HG03460 (cell line): ENCODE measurements around the gene ZNF497.

Experiments
- ATAC-seq: cut with Tn5 transposase; IDR thresholded peaks from one replicate; pipeline ENCODE4 v1.9.1; 2021; ENCODE audit not compliant: unreplicated experiment

Gene ZNF497

DNA sequence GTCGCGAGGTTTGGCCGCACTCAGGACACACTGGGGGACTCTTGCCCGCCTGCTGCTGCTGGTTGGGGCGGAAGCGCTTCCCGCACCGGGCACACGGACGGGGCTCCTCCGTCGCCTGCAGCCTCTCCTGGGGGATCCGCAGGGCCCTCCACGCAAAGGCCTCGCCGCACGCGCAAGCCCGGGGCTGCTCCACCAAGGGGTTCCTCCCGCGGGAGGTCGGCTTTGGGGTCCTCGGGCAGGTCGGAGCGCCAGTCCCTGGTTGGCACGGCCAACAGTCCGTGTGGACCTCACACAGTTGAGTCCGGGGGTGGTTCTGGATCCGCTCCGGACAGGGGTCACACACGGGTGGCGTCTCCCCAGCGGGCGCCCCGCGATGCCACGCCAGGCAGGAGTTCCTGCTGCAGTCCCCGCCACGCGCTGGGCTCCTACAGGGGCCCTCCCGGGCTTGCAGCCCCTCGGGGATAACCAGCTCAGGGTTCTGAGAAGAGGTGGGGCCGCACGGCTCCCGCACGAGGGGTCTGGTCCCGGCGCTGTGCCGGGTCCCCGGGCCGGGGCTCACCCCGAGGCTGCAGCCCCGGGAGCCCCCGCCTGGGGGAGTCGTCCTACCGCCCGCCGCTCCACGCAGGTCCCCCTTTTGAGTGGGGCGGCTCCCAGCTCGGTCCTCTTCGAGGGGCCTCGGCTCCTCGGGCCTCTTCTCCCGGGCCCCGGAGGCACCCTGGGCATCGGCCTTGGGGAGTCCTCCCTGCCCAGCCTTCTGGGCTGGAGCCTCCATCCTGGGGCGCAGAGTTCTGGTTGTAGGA, 6.2 kb upstream of the ZNF497 start:
- no peak for ATAC-seq

DNA sequence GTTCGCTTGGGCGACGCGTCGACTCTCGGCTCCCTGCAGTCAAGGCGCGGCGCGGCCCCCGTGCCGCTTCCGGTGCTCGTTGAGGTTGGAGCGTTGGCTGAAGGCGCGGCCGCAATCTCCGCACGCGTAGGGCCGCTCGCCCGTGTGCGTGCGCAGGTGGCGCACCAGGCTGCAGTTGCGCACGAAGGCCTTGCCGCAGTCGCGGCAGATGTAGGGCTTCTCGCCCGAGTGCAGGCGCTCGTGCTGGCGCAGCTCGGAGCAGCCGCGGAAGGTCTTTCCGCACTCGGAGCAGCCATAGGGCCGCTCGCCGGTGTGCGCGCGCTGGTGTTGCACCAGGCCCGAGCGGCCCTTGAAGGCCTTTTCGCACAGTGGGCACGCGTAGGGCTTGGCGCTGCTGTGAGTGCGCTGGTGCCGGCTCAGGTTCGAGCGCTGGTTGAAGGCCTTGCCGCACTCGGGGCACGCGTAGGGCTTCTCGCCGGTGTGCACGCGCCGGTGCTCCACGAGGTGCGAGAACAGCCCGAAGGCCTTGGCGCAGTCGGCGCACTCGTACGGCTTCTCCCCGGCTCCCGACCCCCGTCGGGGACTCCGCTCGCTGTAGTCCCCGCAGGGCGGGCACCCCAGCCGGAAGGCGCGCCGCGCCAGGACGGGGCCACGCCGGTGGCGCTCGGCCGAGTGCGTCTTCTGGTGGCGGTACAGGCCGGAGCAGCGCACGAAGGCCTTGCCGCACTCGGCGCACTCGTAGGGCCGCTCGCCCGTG, 5.3 kb upstream of the ZNF497 start:
- ATAC-seq: no peak

DNA sequence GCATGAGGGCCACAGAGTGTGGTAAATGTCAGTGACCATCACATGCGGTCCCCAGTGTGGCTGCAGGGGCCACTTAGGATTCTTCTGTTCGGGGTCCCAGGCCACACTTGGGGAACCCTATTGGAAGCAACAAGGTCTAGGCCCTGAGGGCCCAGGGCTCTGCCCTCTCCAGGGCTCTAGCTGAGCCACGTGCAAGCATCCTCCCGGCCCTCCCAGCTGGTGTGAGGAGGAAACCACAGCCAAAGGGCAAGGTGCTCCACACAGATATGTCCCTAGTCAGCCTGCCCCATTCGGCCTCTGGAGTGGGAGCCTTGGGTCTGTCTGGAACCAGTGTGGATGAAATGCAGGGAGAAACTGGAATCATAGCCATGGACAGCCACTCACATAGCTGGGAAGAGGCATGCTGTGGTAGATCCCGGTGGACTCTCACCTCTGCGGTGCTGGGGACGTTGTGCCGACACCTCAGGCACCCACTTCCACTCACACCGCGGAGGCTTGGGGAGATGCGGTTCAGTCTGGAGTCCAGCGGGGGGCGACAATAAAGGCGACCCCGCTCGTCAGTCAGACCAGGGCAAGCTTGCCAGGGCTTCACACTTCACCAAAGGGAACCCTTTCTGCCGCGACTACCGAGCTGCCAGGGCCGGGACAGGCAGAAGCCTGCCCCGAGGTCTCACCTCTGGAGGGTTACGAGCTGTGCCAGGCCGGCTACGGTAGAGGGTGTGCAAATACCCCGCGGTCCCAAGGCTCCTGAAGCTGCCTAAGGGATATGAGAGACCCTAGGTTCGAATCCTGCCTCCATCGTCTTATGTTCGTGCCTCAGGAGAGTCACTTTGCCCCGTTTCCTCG, 4.3 kb upstream of the ZNF497 start:
- ATAC-seq: no peak

GRCh38 chr19:58364146-58364545, 1.6 kb upstream of the ZNF497 start:
- ATAC-seq: no peak

DNA sequence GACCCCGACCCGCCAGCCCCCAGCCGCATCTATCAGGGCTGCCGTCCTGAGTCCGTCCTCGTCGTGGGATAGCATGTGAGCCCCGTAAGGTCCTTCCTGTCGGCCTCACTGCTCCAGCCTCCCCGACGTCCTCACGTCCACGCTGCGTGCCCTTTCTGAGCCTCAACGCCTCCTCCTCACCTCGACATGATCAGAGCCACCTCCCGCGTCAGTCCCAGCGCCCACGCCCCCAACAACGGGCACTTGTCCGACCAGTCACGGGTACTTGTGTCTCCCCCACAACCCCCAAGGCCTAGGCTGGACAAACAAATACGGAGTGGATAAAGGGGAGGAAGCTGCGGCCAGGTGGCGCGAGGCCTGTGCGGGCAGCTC, 665 bp downstream of the ZNF497 start:
- peak; percentile 27 for ATAC-seq

DNA sequence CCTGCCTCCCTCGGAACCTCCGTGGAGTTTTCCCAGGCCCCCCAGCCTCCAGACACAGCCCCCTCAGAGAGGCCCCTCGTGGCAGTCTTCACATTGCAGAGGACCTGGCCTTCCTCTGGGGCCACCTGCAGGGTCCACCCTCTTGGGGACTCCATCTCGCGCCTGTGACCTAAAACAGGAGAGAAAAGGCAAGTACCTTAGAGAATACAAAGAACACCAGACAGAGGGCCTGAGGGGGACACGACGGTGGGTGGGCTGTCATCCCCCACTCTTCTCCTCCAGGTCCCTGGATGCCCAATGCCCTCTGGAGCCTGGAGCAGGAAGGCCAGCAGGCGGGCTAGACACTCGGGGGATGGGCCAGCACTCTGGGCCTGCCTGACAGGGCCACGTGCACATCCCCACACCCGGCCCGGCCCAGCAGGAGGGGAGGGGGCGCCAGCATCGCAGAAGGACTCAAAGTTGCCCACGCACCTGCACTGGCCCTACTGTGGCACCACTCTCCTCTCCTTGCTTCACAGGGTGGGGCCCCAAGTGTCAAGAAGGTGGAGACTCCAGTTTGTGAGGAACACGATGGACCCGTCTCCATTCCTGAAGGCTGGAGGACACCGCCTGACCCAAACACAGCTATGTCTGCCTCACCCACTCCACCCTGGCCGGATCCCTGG, 4.9 kb downstream of the ZNF497 start:
- ATAC-seq: no peak

DNA sequence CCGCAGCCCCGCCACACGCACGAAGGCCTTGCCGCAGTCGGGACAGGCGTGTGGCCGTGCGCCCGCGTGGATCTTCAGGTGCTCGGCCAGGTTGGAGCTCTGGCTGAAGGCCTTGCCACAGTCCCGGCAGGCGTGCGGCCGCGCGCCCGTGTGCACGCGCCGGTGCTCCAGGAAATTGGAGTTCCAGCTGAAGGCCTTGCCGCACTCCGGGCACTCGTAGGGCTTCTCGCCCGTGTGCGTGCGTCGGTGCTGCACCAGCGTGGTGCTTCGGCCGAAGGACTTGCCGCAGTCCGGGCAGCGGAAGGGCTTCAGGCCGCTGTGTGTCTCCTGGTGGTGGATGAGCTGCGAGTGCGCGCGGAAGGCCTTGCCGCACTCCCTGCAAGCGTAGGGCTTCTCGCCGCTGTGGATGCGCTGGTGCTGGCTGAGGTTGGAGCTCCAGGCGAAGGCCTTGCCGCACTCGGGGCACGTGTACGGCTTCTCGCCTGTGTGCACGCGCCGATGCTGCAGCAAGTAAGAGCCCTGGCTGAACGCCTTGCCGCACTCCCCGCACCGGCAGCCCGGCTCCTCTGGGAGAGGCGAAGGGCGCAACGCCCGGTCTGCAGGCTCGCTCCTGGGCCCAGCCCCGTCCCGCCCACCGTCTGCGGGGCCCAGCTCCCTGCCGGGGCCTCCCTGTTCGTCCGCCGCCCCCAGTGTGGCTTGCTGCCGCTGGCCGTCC, 5.6 kb downstream of the ZNF497 start:
- ATAC-seq: no peak

DNA sequence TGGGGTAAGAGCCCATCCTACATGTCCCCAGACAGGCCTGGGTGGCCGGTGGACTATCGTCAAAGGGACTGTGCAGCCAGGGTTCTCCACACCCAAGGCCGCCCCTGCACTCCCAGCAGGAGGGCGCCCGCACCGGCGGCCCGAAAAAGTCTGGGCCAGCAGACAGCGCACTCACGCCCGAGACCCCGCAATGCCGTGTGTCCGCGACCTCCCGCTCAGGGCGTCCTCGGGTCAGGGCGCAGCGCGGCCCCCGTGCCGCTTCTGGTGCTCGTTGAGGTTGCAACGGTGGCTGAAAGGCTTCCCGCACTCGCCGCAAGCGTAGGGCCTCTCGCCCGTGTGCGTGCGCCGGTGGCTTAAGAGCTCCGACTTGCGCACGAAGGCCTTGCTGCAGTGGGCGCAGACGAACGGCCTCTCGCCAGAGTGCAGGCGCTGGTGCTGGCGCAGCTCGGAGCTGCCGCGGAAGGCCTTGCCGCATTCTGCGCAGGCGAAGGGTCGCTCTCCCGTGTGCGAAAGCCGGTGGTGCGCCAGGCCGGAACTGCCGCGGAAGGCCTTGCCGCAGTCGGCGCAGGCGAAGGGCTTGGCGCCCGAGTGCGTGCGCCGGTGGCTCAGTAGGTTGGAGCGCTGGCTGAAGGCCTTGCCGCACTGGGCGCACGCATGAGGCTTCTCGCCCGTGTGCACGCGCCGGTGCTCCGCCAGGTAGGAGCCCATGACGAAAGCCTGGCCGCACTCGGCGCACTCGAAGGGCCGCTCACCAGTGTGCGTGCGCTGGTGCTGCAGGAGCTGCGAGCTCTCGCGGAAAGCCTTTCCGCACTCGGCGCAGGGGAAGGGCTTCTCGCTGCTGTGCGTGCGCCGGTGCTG, 6.4 kb downstream of the ZNF497 start:
- ATAC-seq: no peak

- ATAC-seq: no peak
These were observed 7.2 kb downstream of the ZNF497 start for GRCh38 chr19:58355215-58355796.

DNA sequence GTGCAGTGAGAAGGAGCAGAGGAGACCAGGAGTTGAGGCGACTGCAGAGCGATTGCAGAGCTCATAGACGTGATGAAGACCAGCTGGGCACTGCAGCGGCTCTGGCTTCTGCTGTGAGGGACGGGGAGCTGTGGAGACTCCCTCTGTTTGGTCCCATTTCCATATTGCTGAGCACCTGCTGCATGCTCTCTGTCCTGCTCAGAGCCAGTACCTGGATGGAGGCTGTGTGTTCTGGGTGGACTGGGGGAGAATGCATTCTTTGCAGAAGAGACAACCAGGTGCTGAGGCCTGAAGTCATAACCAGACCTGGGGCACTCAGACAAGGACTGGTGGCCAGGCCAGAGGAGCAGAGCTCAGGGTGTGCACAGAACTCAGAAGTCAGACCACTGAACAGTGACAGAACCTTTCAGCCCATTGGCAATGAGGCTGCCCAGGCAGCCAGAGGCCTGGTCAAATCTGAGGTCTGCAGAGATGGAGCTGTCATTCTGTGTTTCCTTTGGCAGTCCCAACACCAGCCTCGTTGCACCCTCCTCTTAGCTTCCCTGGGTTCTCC, 8.0 kb downstream of the ZNF497 start:
- no peak for ATAC-seq

DNA sequence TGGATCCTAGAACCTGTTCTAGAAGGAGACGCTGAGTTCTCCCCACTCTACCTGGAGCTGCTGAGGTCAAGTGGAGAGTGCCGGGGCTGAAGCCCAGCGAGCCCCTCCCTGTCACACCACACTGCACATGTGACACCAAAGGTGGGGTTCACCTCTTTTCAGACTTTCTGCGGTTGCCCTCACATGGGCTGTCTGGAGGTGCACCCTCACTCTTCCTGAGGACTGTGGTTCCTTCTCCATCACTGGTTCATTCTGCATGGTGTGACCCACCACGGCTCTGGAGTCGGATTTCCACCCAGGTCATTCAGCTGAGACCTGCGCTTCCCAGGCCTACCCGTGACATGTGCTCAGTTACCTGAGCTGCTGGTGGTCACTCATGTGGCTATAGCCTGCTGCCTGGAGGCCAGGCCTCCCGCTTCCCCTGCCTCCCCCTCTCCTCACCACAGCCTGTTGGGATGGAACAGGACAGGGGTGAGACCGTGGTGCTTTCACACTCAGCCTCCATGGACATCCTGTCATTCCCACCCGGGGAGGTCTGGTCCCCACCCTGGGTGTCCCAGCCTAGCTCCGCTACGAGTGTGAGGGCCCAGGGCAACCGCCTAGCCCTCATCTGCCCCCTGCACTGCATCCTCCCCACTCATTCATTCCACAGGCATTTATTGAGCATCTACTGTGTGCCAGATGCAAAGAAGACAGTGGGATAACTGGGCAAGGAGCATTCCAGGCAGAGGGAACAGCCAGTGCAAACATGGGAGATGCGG, 8.7 kb downstream of the ZNF497 start:
- no peak for ATAC-seq

DNA sequence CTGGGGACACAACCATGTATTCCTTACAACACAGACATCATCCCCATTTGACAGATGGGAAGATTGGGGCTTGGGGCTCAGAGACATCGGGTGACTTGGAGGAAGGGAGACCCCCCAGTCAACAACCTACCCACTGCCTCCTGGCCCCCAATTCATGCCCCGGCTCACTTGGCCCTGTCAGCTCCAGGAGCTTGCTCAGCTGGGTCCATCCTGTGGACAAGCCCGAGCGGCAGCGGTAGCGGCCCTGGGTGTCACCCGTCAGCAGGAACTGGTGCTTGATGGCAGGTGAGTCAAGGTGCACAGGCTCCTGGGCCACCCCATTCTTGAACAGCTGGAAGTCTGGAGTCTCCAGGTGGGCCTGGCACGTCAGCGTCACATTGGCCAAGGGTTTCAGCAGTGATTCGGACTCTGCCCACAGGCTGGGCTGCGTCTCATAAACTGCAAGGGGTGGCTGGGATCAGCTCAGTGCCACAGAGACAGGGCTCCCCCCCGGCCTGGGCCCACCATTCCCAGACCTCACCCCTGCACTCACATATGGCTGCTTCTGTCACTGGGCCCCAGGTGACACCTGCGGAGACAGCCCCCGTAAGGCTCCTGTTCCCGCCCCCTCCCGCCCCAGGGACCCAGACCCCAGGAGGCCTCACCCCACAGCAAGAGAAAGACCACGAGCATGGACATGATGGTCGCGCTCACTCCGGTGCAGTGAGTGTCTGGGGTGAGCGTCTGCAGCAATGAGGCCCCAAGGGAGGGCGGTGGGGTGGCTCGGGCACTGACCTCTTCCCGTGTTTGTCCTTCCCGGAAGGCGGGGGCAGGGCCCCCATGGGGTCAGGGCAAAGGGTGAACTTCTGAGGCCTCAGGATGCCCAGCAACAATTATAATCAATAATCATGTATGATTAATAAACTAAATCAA, 9.5 kb downstream of the ZNF497 start, which contains the start of gene A1BG:
A1BG (minus strand) TSS at position 733 of the 912 bp plus-strand sequence; CDS start at position 678, 55 bp downstream.
- no peak for ATAC-seq

GRCh38 chr19:58351990-58352755, 10.4 kb downstream of the ZNF497 start:
- no peak for ATAC-seq

DNA sequence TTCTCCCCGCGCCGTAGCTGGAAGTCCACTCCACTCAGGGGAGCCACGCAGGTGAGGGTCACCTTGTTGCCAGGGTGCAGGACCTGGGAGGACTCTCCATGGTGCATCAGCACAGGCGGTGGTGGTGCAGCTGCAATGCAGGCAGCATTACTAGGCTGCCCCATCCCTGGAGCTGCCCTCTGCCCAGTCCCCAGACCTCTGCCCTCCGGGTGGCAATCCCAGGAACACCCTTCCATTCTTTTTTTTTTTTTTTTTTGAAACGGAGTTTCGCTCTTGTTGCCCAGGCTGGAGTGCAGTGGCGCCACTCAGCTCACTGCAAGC, 11.0 kb downstream of the ZNF497 start:
- no peak for ATAC-seq

GRCh38 chr19:58350871-58351557, 11.5 kb downstream of the ZNF497 start:
- no peak for ATAC-seq
